Pulmonary artery endothelial cell (primary cell): ENCODE results near the gene UBFD1. TPM values are rescaled to one million over a fixed set of nuclear protein-coding genes. Genes with fewer than 3 reads are reported as not detected.
"Not testable (repeated sequence)": the region's sequence is repeated elsewhere in the genome, so short reads cannot be mapped to it uniquely, and the experiment has no call there.

Experiments used
- DNase-seq: peaks from one replicate; pipeline ENCODE4 v3.0.0-alpha.2; 2011; ENCODE audit warnings: low read depth, low spot score
- total RNA-seq: library from RNA; depleted of rRNA; stranded (reverse); fragments of >200 nt; gene quantifications from 2 replicates; pipeline ENCODE4 v1.2.3, GENCODE V29; 2014

Gene UBFD1
- total RNA-seq, 1 donor from 2014 or later = 60.1 TPM

DNA sequence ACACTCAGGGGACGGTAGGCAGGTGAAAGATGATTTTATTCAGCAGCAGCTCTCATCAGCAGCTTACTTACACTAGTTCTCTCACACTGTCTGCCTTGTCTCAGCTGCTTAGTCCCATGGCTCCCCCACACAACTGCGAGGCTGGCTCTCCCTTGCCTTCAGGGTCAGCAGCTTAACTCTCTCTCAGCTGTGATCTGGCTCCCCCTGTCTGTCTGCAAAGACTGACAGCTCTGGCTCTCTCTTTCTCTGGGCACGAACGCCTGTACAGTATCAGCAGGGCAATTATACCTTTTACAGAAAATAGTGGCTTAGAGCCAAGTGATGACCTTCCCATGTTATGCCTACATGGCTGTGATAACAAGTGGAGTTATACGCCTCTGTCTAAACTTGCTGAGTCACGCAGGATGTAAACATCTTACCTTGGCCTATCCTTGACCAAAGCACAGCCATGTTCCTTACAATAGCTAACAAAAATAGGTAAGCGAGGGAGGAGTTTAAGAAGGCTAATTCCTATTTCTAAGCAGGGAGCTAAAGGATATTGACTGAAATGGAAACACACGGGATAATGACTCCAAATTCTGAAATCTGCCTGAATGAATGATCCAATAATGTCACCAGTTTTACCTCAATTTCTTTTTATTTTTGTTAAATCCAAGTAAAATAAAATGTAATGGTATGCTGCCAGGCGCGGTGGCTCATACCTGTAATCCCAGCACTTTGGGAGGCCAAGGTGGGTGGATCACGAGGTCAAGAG lies 39.7 kb downstream of the UBFD1 start:
- no peak for DNase-seq

DNA sequence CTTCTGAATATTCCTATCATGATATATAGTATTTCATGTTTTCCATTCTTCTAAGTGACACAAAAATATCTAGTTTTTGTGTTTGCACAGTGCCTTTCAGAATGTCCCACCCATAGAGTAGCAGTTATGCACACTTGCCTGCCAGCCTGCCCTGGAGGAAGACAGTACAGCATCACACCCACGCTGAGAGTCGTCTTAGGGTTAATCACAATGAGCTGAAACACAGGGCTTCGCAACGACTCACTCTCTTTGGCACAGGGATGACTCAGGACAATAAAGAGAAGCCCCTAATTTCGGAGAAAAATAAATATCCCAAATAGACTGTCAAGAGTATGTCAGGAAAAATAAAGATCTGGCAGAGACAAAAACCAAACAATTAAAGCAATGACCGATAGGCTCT lies 50.2 kb downstream of the UBFD1 start:
- no peak for DNase-seq

DNA sequence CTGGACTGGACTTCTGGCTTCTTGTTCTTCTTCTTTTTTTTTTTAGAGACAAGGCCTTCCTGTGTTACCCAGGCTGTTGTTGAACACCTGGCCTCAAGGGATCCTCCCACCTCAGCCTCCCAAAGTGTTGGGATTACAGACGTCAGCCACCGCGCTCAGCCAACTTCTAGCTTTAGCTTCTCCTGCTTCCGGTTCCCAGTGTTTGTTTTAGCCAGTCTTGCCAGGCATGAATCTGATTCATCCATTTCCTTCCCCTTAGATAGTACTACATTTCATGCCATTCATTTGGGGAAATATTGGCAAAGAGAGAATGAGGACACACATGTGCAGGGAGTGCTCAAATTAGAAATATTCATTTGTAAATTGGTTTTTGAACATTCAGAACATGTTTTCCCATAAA lies 50.7 kb downstream of the UBFD1 start:
- peak; percentile 86 for DNase-seq

DNA sequence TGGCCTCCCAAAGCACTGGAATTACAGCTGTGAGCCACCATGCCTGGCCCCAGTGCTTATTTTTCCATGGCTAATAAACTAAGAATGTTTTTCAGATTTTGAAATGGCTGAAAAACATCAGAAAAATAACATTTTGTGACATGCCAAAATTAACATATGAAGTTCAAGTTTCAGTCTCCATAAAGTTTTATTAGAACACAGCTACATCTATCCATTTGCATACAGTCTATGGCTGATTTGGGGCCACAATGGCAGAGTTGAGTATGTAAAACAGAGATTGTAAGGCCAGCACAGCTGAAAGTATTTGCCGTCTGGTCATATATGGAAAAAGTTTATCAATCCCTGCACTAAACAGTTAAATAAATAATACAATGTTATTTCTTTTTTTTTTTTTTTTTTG lies 52.4 kb downstream of the UBFD1 start:
- no peak for DNase-seq

DNA sequence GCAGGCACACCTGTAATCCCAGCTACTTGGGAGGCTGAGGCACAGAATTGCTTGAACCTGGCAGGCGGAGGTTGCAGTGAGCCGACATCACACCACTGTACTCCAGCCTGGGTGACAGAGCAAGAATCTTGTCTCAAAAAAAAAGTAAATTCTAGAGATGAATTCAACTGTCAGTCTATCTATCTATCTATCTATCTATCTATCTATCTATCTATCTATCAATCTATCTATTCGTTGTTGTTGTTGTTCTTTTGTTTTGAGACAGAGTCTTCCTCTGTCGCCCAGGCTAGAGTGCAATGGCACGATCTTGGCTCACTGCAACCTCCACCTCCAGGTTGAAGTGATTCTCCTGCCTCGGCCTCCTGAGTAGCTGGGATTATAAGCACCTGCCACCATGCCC lies 53.4 kb downstream of the UBFD1 start:
- DNase-seq = not testable (repeated sequence)

DNA sequence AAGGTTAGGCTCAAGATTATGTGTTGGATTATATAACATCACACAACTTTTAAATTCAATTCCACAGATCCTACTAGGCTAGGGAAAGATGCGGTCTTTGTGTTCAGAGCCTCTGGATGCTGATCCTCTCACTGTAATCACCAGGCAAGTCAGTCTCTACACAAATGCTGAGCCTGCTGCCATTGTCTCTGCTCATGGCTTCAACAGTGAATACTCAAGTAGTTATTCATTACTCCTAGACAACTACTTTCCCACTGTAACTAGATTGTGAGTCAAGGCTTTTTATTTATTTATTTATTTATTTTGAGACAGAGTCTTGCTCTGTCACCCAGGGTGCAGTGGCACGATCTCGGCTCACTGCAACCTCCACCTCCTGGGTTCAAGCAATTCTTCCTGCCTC lies 54.4 kb downstream of the UBFD1 start:
- no peak for DNase-seq

DNA sequence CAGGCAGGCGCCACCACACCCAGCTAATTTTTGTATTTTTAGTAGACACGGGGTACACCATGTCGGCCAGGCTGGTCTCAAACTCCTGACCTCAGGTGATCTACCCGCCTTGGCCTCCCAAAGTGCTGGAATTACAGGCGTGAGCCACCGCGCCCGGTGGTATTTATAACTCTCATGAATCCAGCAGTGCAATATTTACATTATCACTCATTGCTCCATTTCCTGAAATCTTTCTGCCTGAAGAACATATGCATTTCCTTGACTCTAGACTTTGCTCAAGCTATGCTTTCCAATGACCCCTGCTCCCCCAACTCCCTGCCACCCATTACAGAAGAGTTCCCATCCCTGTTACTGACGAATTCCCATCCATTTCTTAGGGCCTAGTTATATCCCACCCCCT lies 58.3 kb downstream of the UBFD1 start:
- DNase-seq = no peak

Other genes starting within 250 kb of the UBFD1 start
- 10.9 and 13.4 TPM in 2 replicates for gene COG7, start 104.5 kb upstream of the UBFD1 start, total RNA-seq
- 27.6 and 31.0 TPM in 2 replicates for gene GGA2, start 47.2 kb upstream of the UBFD1 start, total RNA-seq
- gene EARS2, start 377 bp upstream of the UBFD1 start, total RNA-seq = 24.5 and 28.8 TPM in 2 replicates
- 146 and 159 TPM in 2 replicates for gene NDUFAB1, start 38.6 kb downstream of the UBFD1 start, total RNA-seq
- 9.2 and 9.4 TPM in 2 replicates for gene PALB2, start 83.6 kb downstream of the UBFD1 start, total RNA-seq
- 59.9 and 90.1 TPM in 2 replicates for gene DCTN5, start 83.7 kb downstream of the UBFD1 start, total RNA-seq
- 22.4 and 47.7 TPM in 2 replicates for gene PLK1, start 121.2 kb downstream of the UBFD1 start, total RNA-seq
- gene ERN2, start 155.5 kb downstream of the UBFD1 start, total RNA-seq = not detected in 2 replicates
- gene CHP2, start 197.3 kb downstream of the UBFD1 start, total RNA-seq = not detected in 2 replicates